BJ (cell line): Measurements from ENCODE around the gene EMILIN1. TPM values are rescaled to one million over a fixed set of nuclear protein-coding genes. Genes with fewer than 3 reads are reported as not detected.

Experiments
- CTCF ChIA-PET: fragments of 350-600 bp; formaldehyde crosslinking; extraction: SDS; loops from one replicate; lab custom pipeline; 2021; ENCODE audit warnings: antibody characterized with exemption, inconsistent platforms; lab: Yijun Ruan, JAX
- POLR2A ChIA-PET: fragments of 300-600 bp; sonication (Branson Sonifier 250); formaldehyde crosslinking; extraction: SDS; loops from one replicate; lab custom pipeline; 2021; ENCODE audit warnings: antibody characterized with exemption; lab: Charles Lee
- DNase-seq: peaks from one replicate; pipeline ENCODE4 v3.0.0-alpha.2; 2011; ENCODE audit warnings: low read depth
- H3K27me3 ChIP-seq: 2 replicates; pipeline ENCODE4 v1.6.0; 2011; ENCODE audit warnings: low read length; ENCODE audit not compliant: control insufficient read depth, insufficient read depth
- H3K36me3 ChIP-seq: 2 replicates; pipeline ENCODE4 v1.5.1; 2011; ENCODE audit warnings: low read length; ENCODE audit not compliant: control insufficient read depth, insufficient read depth
- H3K4me3 ChIP-seq: 2 replicates; pipeline ENCODE4 v1.5.1; 2011; ENCODE audit warnings: low read depth, mild to moderate bottlenecking, control low read depth, low read length
- polyA plus RNA-seq: library from polyadenylated mRNA; depleted of rRNA; stranded (reverse); fragments of >200 nt; gene quantifications from 2 replicates; pipeline ENCODE4 v1.2.3, GENCODE V29; 2011
- TF ChIP-seq, protein P1 (sequence below): IDR thresholded peaks from 2 replicates; pipeline ENCODE4 v1.5.1; 2011; ENCODE audit warnings: low read depth, mild to moderate bottlenecking, control low read depth, inconsistent platforms, low read length, moderate library complexity; ENCODE audit not compliant: insufficient read depth

Gene EMILIN1
- polyA plus RNA-seq, 1 experiment = 81.3 TPM

- ChIA-PET POLR2A (no interaction called here), CTCF (no interaction called here)
- Histone ChIP-seq H3K4me3 (no peak overlapping the region), H3K27me3 (no peaks in the 10 kb centered on the region), H3K36me3 (peaks cover 19% of the 10 kb centered on the region)
- TF ChIP-seq, protein P1, sequence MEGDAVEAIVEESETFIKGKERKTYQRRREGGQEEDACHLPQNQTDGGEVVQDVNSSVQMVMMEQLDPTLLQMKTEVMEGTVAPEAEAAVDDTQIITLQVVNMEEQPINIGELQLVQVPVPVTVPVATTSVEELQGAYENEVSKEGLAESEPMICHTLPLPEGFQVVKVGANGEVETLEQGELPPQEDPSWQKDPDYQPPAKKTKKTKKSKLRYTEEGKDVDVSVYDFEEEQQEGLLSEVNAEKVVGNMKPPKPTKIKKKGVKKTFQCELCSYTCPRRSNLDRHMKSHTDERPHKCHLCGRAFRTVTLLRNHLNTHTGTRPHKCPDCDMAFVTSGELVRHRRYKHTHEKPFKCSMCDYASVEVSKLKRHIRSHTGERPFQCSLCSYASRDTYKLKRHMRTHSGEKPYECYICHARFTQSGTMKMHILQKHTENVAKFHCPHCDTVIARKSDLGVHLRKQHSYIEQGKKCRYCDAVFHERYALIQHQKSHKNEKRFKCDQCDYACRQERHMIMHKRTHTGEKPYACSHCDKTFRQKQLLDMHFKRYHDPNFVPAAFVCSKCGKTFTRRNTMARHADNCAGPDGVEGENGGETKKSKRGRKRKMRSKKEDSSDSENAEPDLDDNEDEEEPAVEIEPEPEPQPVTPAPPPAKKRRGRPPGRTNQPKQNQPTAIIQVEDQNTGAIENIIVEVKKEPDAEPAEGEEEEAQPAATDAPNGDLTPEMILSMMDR = no peak
- no peak for DNase-seq
Observed at GRCh38 chr2:27128668-27129571, 50.5 kb downstream of the EMILIN1 start.

GRCh38 chr2:27130396-27130795, 52.0 kb downstream of the EMILIN1 start:
- no peak for DNase-seq
- no peaks in the 10 kb centered on the region for H3K27me3 ChIP-seq
- ChIA-PET CTCF (no interaction called here), POLR2A (no interaction called here)
- TF ChIP-seq, protein P1 = no peak
- H3K36me3 ChIP-seq = peaks cover 19% of the 10 kb centered on the region
- H3K4me3 ChIP-seq = no peak overlapping the region

DNA sequence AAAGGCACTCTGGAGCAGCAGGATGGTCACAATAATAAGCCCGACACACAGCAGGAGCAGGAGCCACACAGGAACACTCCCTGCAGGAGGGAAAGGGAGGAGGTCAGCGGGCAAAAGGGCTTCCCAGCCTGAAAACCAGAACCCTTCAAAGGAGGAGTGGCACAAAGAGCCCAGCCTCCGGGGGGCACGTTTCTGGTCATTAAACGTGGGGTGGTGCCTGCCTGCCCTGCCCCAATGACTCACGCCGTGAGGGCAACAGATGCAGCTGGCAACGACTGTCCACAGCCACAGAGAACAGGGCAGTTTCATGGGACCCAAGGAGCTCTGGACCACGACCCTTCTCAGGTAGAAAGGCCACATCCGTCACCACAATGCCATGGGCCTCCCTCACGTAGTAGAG, 53.0 kb downstream of the EMILIN1 start:
- TF ChIP-seq, protein P1 = no peak
- ChIA-PET CTCF (interaction anchor here (0.7 kb wide), 1 partner anchor 33 kb away, joined by 4 read pairs; no protein-coding TSS in a partner anchor), POLR2A (no interaction called here)
- no peaks in the 10 kb centered on the region for H3K27me3 ChIP-seq
- H3K4me3 ChIP-seq = no peak overlapping the region
- no peak for DNase-seq
- peaks cover 19% of the 10 kb centered on the region for H3K36me3 ChIP-seq

- H3K27me3 ChIP-seq = no peaks in the 10 kb centered on the region
- H3K4me3 ChIP-seq = peak overlapping the region; percentile 82
- TF ChIP-seq, protein P1 = no peak
- POLR2A ChIA-PET = no interaction called here
- CTCF ChIA-PET = interaction anchor here (0.7 to 2.1 kb wide), 10 partner anchors 9 to 170 kb away, joined by 3 to 9 read pairs (median 5); partner anchors contain the start of gene ABHD1
- H3K36me3 ChIP-seq = peaks cover 19% of the 10 kb centered on the region
- DNase-seq = no peak
Observed at GRCh38 chr2:27133195-27133875, 54.9 kb downstream of the EMILIN1 start.
